IMR-90 (cell line): ENCODE data around the gene RWDD1. TPM values are rescaled to one million over a fixed set of nuclear protein-coding genes. Genes with fewer than 3 reads are reported as not detected.

ENCODE experiments used
- ATAC-seq: fragments of 200-7000 bp; cut with Tn5 transposase; 2 replicates; pipeline ENCODE4 v1.9.1; 2020; ENCODE audit warnings: low read depth, mild to moderate bottlenecking, moderate library complexity
- BruUV-seq: library from RNA; stranded (reverse); fragments of 400-500 nt; replicated peaks from 2 replicates; lab custom pipeline; 2021; lab: Mats Ljungman, UMichigan
- CTCF ChIA-PET: fragments of 300-600 bp; formaldehyde crosslinking; extraction: SDS; loops from one replicate; lab custom pipeline; 2021; ENCODE audit warnings: antibody characterized with exemption; lab: Yijun Ruan, JAX
- POLR2A ChIA-PET: fragments of 300-600 bp; sonication (Branson Sonifier 250); formaldehyde crosslinking; loops from one replicate; lab custom pipeline; 2022; ENCODE audit warnings: antibody characterized with exemption; ENCODE audit not compliant: unreplicated experiment; lab: Charles Lee
- DNase-seq: peaks from one replicate; pipeline ENCODE4 v3.0.0; 2013
- H2AFZ ChIP-seq: replicated peaks from 2 replicates; pipeline ENCODE3; 2013; ENCODE audit warnings: low read length, mild to moderate bottlenecking; ENCODE audit not compliant: poor library complexity
- H2AK5ac ChIP-seq: 2 replicates; pipeline ENCODE4 v1.6.1; 2013; ENCODE audit warnings: low read depth, low read length, inconsistent platforms
- H2AK9ac ChIP-seq: replicated peaks from 2 replicates; pipeline ENCODE3; 2013; ENCODE audit warnings: mild to moderate bottlenecking, low read depth, low read length, moderate library complexity; ENCODE audit not compliant: poor library complexity
- H2BK120ac ChIP-seq: 2 replicates; pipeline ENCODE4 v1.6.1; 2013; ENCODE audit warnings: low read depth, low read length, inconsistent platforms
- H2BK15ac ChIP-seq: 3 replicates; pipeline ENCODE4 v1.6.1; 2013; ENCODE audit warnings: low read depth, low read length, inconsistent platforms
- H2BK20ac ChIP-seq: 2 replicates; pipeline ENCODE4 v1.6.1; 2013; ENCODE audit warnings: low read depth, mild to moderate bottlenecking, inconsistent platforms, low read length, moderate library complexity
- H2BK5ac ChIP-seq: 2 replicates; pipeline ENCODE4 v1.6.1; 2013; ENCODE audit warnings: mild to moderate bottlenecking, low read depth, low read length, inconsistent platforms; ENCODE audit not compliant: poor library complexity, severe bottlenecking
- H3K14ac ChIP-seq: replicated peaks from 2 replicates; pipeline ENCODE4 v1.6.1; 2013; ENCODE audit warnings: low read depth, low read length, inconsistent platforms
- H3K18ac ChIP-seq: 2 replicates; pipeline ENCODE4 v1.6.1; 2013; ENCODE audit warnings: low read depth, low read length, control low read depth
- H3K23ac ChIP-seq: 2 replicates; pipeline ENCODE4 v1.6.1; 2013; ENCODE audit warnings: low read depth, low read length, inconsistent platforms
- H3K27ac ChIP-seq: 2 replicates; pipeline ENCODE4 v1.5.1; 2013; ENCODE audit warnings: mild to moderate bottlenecking, control low read depth, low read length; ENCODE audit not compliant: insufficient read depth
- H3K27me3 ChIP-seq: 2 replicates; pipeline ENCODE4 v1.6.1; 2013; ENCODE audit warnings: low read length; ENCODE audit not compliant: control insufficient read depth, insufficient read depth
- H3K36me3 ChIP-seq: 2 replicates; pipeline ENCODE4 v1.6.1; 2013; ENCODE audit warnings: low read length, mixed read lengths; ENCODE audit not compliant: control insufficient read depth, insufficient read depth
- H3K4ac ChIP-seq: 2 replicates; pipeline ENCODE4 v1.6.1; 2013; ENCODE audit warnings: low read depth, low read length, inconsistent platforms
- H3K4me1 ChIP-seq: 2 replicates; pipeline ENCODE4 v1.6.1; 2013; ENCODE audit warnings: low read length, mixed read lengths; ENCODE audit not compliant: control insufficient read depth, insufficient read depth
- H3K4me2 ChIP-seq: 2 replicates; pipeline ENCODE4 v1.6.1; 2013; ENCODE audit warnings: low read depth, mild to moderate bottlenecking, control low read depth, low read length, moderate library complexity
- H3K4me3 ChIP-seq: 2 replicates; pipeline ENCODE4 v1.5.1; 2013; ENCODE audit warnings: low read depth, mild to moderate bottlenecking, control low read depth, low read length, moderate library complexity; ENCODE audit not compliant: insufficient read depth
- H3K56ac ChIP-seq: 2 replicates; pipeline ENCODE4 v1.6.1; 2013; ENCODE audit warnings: low read length, inconsistent platforms; ENCODE audit not compliant: insufficient read depth; ENCODE audit errors: extremely low read depth
- H3K79me1 ChIP-seq, 2 experiments: 2 replicates each; pipeline ENCODE4 v1.6.1; 2013; ENCODE audit warnings: low read length in 2 of 2, inconsistent platforms in 1 of 2, low read depth in 1 of 2
- H3K9ac ChIP-seq: 2 replicates; pipeline ENCODE4 v1.6.1; 2013; ENCODE audit warnings: low read depth, low read length, control low read depth
- H3K9me1 ChIP-seq: 2 replicates; pipeline ENCODE4 v1.6.1; 2013; ENCODE audit warnings: low read length, inconsistent platforms; ENCODE audit not compliant: insufficient read depth
- H3K9me3 ChIP-seq: 2 replicates; pipeline ENCODE4 v1.6.1; 2013; ENCODE audit warnings: low read length; ENCODE audit not compliant: control insufficient read depth, insufficient read depth
- H4K20me1 ChIP-seq: 2 replicates; pipeline ENCODE4 v1.6.1; 2013; ENCODE audit warnings: low read length, inconsistent platforms; ENCODE audit not compliant: insufficient read depth
- H4K5ac ChIP-seq: 2 replicates; pipeline ENCODE4 v1.6.1; 2013; ENCODE audit warnings: mild to moderate bottlenecking, low read depth, low read length, control low read depth
- H4K8ac ChIP-seq, 2 experiments: 2 replicates each; pipeline ENCODE4 v1.6.1; 2013; ENCODE audit warnings: low read depth in 2 of 2, low read length in 2 of 2, control low read depth in 1 of 2, inconsistent platforms in 1 of 2
- H4K91ac ChIP-seq: 2 replicates; pipeline ENCODE4 v1.6.1; 2013; ENCODE audit warnings: low read depth, low read length, inconsistent platforms; ENCODE audit not compliant: insufficient read depth
- CEBPB ChIP-seq: IDR thresholded peaks from 2 replicates; pipeline ENCODE4 v1.6.1; 2012; ENCODE audit warnings: low read depth, low read length, improper control_type of control experiment
- CTCF ChIP-seq: conservative IDR thresholded peaks from 2 replicates; pipeline ENCODE4 v1.5.1; 2012; ENCODE audit warnings: mild to moderate bottlenecking, low read depth, low read length, improper control_type of control experiment
- ELK1 ChIP-seq: fragments of 150-350 bp; IDR thresholded peaks from 2 replicates; pipeline ENCODE4 v1.6.1; 2016; ENCODE audit warnings: low read depth, mild to moderate bottlenecking, low read length, moderate library complexity, borderline replicate concordance
- MAZ ChIP-seq: IDR thresholded peaks from 2 replicates; pipeline ENCODE4 v1.6.1; 2012; ENCODE audit warnings: low read depth, mild to moderate bottlenecking, low read length, improper control_type of control experiment, moderate library complexity, borderline replicate concordance
- MXI1 ChIP-seq: IDR thresholded peaks from 2 replicates; pipeline ENCODE4 v1.6.1; 2012; ENCODE audit warnings: low read depth, mild to moderate bottlenecking, low read length, moderate library complexity, borderline replicate concordance
- NFE2L2 ChIP-seq: fragments of 150-350 bp; IDR thresholded peaks from 2 replicates; pipeline ENCODE4 v1.6.1; 2016; ENCODE audit warnings: low read depth, mild to moderate bottlenecking, low read length
- RCOR1 ChIP-seq: IDR thresholded peaks from 2 replicates; pipeline ENCODE4 v1.6.1; 2012; ENCODE audit warnings: mild to moderate bottlenecking, low read length, improper control_type of control experiment; ENCODE audit not compliant: insufficient replicate concordance
- WGBS, 2 experiments: methylation state at CpG; one replicate each; pipeline versions ENCODE4 v1.1.5 to v1.1.7; 2013; ENCODE audit warnings: missing lambda C conversion rate in 2 of 2; ENCODE audit not compliant: insufficient read length in 1 of 2; ENCODE audit errors: extremely low coverage in 2 of 2; 5-methylcytosine and 5-hydroxymethylcytosine counted together
- dilution Hi-C: fragments of 300-500 bp; cut with HindIII; formaldehyde crosslinking; loops from one replicate; pipeline ENCODE4 v1.14.3; 2018; ENCODE audit warnings: low sequenced_read_pairs; ENCODE audit not compliant: unreplicated experiment
- in situ Hi-C: fragments of 300-500 bp; cut with MboI; formaldehyde crosslinking; loops from 3 replicates; pipeline ENCODE4 v1.14.3; 2019; ENCODE audit warnings: low sequenced_read_pairs, inconsistent platforms, mixed read lengths
- intact Hi-C: fragments of 100-400 bp; cut with micrococcal nuclease; formaldehyde crosslinking; loops from 2 replicates; pipeline ENCODE4 v1.10.0; 2022
- polyA plus RNA-seq, 3 experiments: library from polyadenylated mRNA; depleted of rRNA; stranded (reverse); fragments of >200 nt; gene quantifications; 2 replicates each; pipeline ENCODE4 v1.2.3, GENCODE V29; 2012; ENCODE audit warnings: low replicate concordance in 1 of 3
- total RNA-seq: library from RNA; depleted of rRNA; stranded (reverse); fragments of >200 nt; gene quantifications from 2 replicates; pipeline ENCODE4 v1.2.3, GENCODE V29; 2012

RWDD1 gene
- total and polyA plus RNA-seq, 2 of the 4 experiments (the other 2 are of a cell fraction): 23.6 to 92.8 TPM

- Histone ChIP-seq H3K36me3 (no peaks in the 10 kb centered on the region), H3K4me2 (no peak overlapping the region), H4K91ac (no peak overlapping the region), H2BK15ac (no peak overlapping the region), H2AFZ (no peak overlapping the region), H3K23ac (no peak overlapping the region), H3K18ac (no peak overlapping the region), H2BK20ac (no peak overlapping the region), H3K9me1 (peaks cover 12% of the 10 kb centered on the region), H2BK120ac (no peak overlapping the region), H3K27me3 (no peaks in the 10 kb centered on the region), H4K20me1 (no peaks in the 10 kb centered on the region), H2AK5ac (no peak overlapping the region), H2AK9ac (no peak overlapping the region), H3K14ac (no peak overlapping the region), H3K27ac (no peak overlapping the region), H3K9me3 (no peaks in the 10 kb centered on the region), H4K8ac (no peak overlapping the region), H3K4me3 (no peak overlapping the region), H3K79me1 (0 out of 4 replicates have a peak, but pooled peaks cover 0 to 3% of the 10 kb centered on the region in 2 experiments), H3K9ac (no peak overlapping the region), H2BK5ac (no peak overlapping the region), H4K5ac (no peak overlapping the region), H3K4ac (no peak overlapping the region), H3K56ac (no peak overlapping the region), H3K4me1 (peaks cover 12% of the 10 kb centered on the region)
- no peak for TF ChIP-seq ELK1
- no peak for TF ChIP-seq CTCF
- no peak for TF ChIP-seq MXI1
- no peak for TF ChIP-seq CEBPB
- TF ChIP-seq NFE2L2: no peak
- TF ChIP-seq MAZ: no peak
- no peak for TF ChIP-seq RCOR1
- WGBS, 2 experiments: no CpG with 5 or more reads among the region's 1 CpG
- ChIA-PET CTCF (interaction anchor here (0.7 kb wide), 1 partner anchor 33 kb away, joined by 3 read pairs; no protein-coding TSS in a partner anchor), POLR2A (no interaction called here)
- DNase-seq: no peak
- no TSS peak for BruUV-seq
- intact Hi-C loops (no loop called here), in situ Hi-C loops (no loop called here), dilution Hi-C loops (no loop called here)
- no peak for ATAC-seq
These were observed 43.2 kb upstream of the RWDD1 start for GRCh38 chr6:116528133-116528532.
